ENCODE results near the gene HLA-DMA.

GRCh38 chr6:32952817-32953739 lies at the start of gene HLA-DMA:
- TF ChIP-seq POLR2A (IDR thresholded peaks at IDR 0.05) (peak; percentile 77 to 90), CTCF (IDR thresholded peaks at IDR 0.05) (peak; percentile 55 to 86 (median 78))

All from Peyer's patch (tissue), 4 donors.